H1 (cell line): ENCODE data around the gene SLC2A3. TPM values are rescaled to one million over a fixed set of nuclear protein-coding genes. Genes with fewer than 3 reads are reported as not detected.

Experiments used
- CTCF ChIA-PET: fragments of 300-600 bp; sonication (Branson Sonifier 250); formaldehyde crosslinking; loops from one replicate; lab custom pipeline; 2021; ENCODE audit not compliant: partially characterized antibody; lab: Charles Lee
- POLR2A ChIA-PET: fragments of 300-600 bp; sonication (Branson Sonifier 250); formaldehyde crosslinking; loops from one replicate; lab custom pipeline; 2021; ENCODE audit warnings: inconsistent platforms; ENCODE audit not compliant: partially characterized antibody; lab: Charles Lee
- DNase-seq, 2 experiments: peaks; one replicate each; pipeline versions ENCODE4 v3.0.0 to v3.0.0-alpha.2; 2010 to 2022; ENCODE audit warnings: low spot score in 2 of 2, low read depth in 1 of 2, mixed read lengths in 1 of 2
- FAIRE-seq: peaks from 2 replicates; lab custom pipeline; 2011; peaks lifted over from hg19 to GRCh38; lab: Jason Lieb, UNC
- H2AFZ ChIP-seq: 2 replicates; pipeline ENCODE4 v1.8.1; 2012; ENCODE audit warnings: low read length, inconsistent platforms
- H2AK5ac ChIP-seq: 2 replicates; pipeline ENCODE4 v1.6.1; 2013; ENCODE audit warnings: low read depth, low read length
- H2BK120ac ChIP-seq: replicated peaks from 2 replicates; pipeline ENCODE3; 2013; ENCODE audit warnings: low read depth, low read length, inconsistent platforms
- H2BK12ac ChIP-seq: 2 replicates; pipeline ENCODE4 v1.6.1; 2013; ENCODE audit warnings: low read depth, low read length
- H2BK15ac ChIP-seq: 2 replicates; pipeline ENCODE4 v1.6.1; 2013; ENCODE audit warnings: low read length
- H2BK20ac ChIP-seq: 2 replicates; pipeline ENCODE4 v1.6.1; 2013; ENCODE audit warnings: low read length
- H2BK5ac ChIP-seq: 2 replicates; pipeline ENCODE4 v1.6.1; 2013; ENCODE audit warnings: low read depth, low read length
- H3K14ac ChIP-seq: 2 replicates; pipeline ENCODE4 v1.6.1; 2013; ENCODE audit warnings: inconsistent platforms; ENCODE audit not compliant: insufficient read length
- H3K18ac ChIP-seq: 2 replicates; pipeline ENCODE4 v1.6.1; 2013; ENCODE audit warnings: low read length; ENCODE audit errors: extremely low read depth
- H3K23ac ChIP-seq: 2 replicates; pipeline ENCODE4 v1.6.1; 2013; ENCODE audit warnings: inconsistent platforms; ENCODE audit not compliant: insufficient read length
- H3K23me2 ChIP-seq: 2 replicates; pipeline ENCODE4 v1.6.1; 2013; ENCODE audit warnings: low read depth, low read length
- H3K27ac ChIP-seq: 2 replicates; pipeline ENCODE4 v1.6.1; 2011; ENCODE audit warnings: low read depth, low read length, inconsistent platforms
- H3K27me3 ChIP-seq, 4 experiments: replicated peaks in 1 of 4; 1 replicate in 1 of 4; 2 replicates in 3 of 4; pipeline versions ENCODE4 v1.6.1 to v1.8.1; 2011 to 2013; ENCODE audit warnings: low read length in 3 of 4, mild to moderate bottlenecking in 3 of 4, inconsistent platforms in 2 of 4, mixed read lengths in 2 of 4, moderate library complexity in 1 of 4; ENCODE audit not compliant: control insufficient read depth in 3 of 4, insufficient read depth in 3 of 4; ENCODE audit errors: extremely low read depth in 1 of 4
- H3K36me3 ChIP-seq, 4 experiments: 2 replicates each; pipeline versions ENCODE4 v1.6.1 to v1.8.1; 2011 to 2013; ENCODE audit warnings: mild to moderate bottlenecking in 4 of 4, low read length in 3 of 4, moderate library complexity in 2 of 4, control low read depth in 1 of 4, inconsistent platforms in 1 of 4; ENCODE audit not compliant: insufficient read depth in 4 of 4, control insufficient read depth in 2 of 4
- H3K4ac ChIP-seq: replicated peaks from 2 replicates; pipeline ENCODE3; 2013; ENCODE audit warnings: low read length, low read depth, mixed read lengths, inconsistent platforms; ENCODE audit not compliant: insufficient read length
- H3K4me1 ChIP-seq, 4 experiments: replicated peaks in 1 of 4; 1 replicate in 1 of 4; 2 replicates in 3 of 4; pipeline versions ENCODE4 v1.6.1 to v1.8.1; 2011 to 2013; ENCODE audit warnings: low read length in 3 of 4, inconsistent platforms in 2 of 4, mixed read lengths in 1 of 4; ENCODE audit not compliant: insufficient read depth in 4 of 4, control insufficient read depth in 3 of 4
- H3K4me2 ChIP-seq, 2 experiments: 2 replicates each; pipeline versions ENCODE4 v1.6.1 to v1.8.1; 2011 to 2013; ENCODE audit warnings: low read depth in 2 of 2, low read length in 2 of 2, control low read depth in 1 of 2, inconsistent platforms in 1 of 2, mild to moderate bottlenecking in 1 of 2; ENCODE audit not compliant: insufficient read depth in 1 of 2
- H3K4me3 ChIP-seq, 4 experiments: fragments of 200-600, 300-600 bp in 1 of 4; sonication (generic), shearing (Covaris generic), sonication (Bioruptor Twin) in 1 of 4; 2 replicates each; pipeline versions ENCODE4 v1.5.1 to v1.8.1; 2011 to 2016; ENCODE audit warnings: low read length in 4 of 4, low read depth in 3 of 4, control low read depth in 2 of 4, inconsistent platforms in 2 of 4, mild to moderate bottlenecking in 2 of 4, mixed read lengths in 1 of 4, moderate library complexity in 1 of 4; ENCODE audit not compliant: insufficient read depth in 2 of 4; ENCODE audit errors: extremely low read depth in 1 of 4
- H3K56ac ChIP-seq: replicated peaks from 2 replicates; pipeline ENCODE3; 2013; ENCODE audit warnings: low read depth, mild to moderate bottlenecking, mixed read lengths, low read length, inconsistent platforms; ENCODE audit not compliant: insufficient read length
- H3K79me1 ChIP-seq: 2 replicates; pipeline ENCODE4 v1.6.1; 2013; ENCODE audit warnings: low read depth, low read length, control low read depth
- H3K79me2 ChIP-seq, 2 experiments: 2 replicates each; pipeline versions ENCODE4 v1.6.1 to v1.8.1; 2012 to 2013; ENCODE audit warnings: low read length in 2 of 2, mild to moderate bottlenecking in 2 of 2, inconsistent platforms in 1 of 2; ENCODE audit not compliant: insufficient read depth in 2 of 2, control insufficient read depth in 1 of 2
- H3K9ac ChIP-seq, 4 experiments: replicated peaks in 1 of 4; 1 replicate in 1 of 4; 2 replicates in 3 of 4; pipeline versions ENCODE4 v1.6.1 to v1.8.1; 2011 to 2013; ENCODE audit warnings: low read depth in 3 of 4, low read length in 3 of 4, control low read depth in 2 of 4, mild to moderate bottlenecking in 2 of 4, moderate library complexity in 2 of 4, inconsistent platforms in 1 of 4; ENCODE audit errors: extremely low read depth in 1 of 4
- H3K9me3 ChIP-seq, 2 experiments: 2 replicates each; pipeline versions ENCODE4 v1.6.1 to v1.8.1; 2012 to 2013; ENCODE audit warnings: mild to moderate bottlenecking in 2 of 2, moderate library complexity in 2 of 2, control low read depth in 1 of 2, inconsistent platforms in 1 of 2, low read depth in 1 of 2, low read length in 1 of 2, mixed read lengths in 1 of 2; ENCODE audit not compliant: insufficient read depth in 2 of 2
- H4K20me1 ChIP-seq, 2 experiments: replicated peaks in 1 of 2; 2 replicates each; pipeline versions ENCODE3 to v1.8.1; 2011 to 2013; ENCODE audit warnings: inconsistent platforms in 2 of 2, low read length in 2 of 2, mild to moderate bottlenecking in 1 of 2; ENCODE audit not compliant: insufficient read depth in 2 of 2, control insufficient read depth in 1 of 2
- H4K5ac ChIP-seq: 2 replicates; pipeline ENCODE4 v1.6.1; 2013; ENCODE audit warnings: low read length, low read depth, mixed read lengths, inconsistent platforms; ENCODE audit not compliant: insufficient read length
- H4K8ac ChIP-seq: 2 replicates; pipeline ENCODE4 v1.8.0; 2013; ENCODE audit warnings: mild to moderate bottlenecking, moderate library complexity, low read length, inconsistent platforms; ENCODE audit not compliant: insufficient read depth; ENCODE audit errors: extremely low read depth
- H4K91ac ChIP-seq: replicated peaks from 2 replicates; pipeline ENCODE3; 2013; ENCODE audit warnings: low read length, mixed read lengths, inconsistent platforms; ENCODE audit not compliant: insufficient read length
- CTCF ChIP-seq, 3 experiments: IDR thresholded peaks; 1 replicate in 2 of 3; 2 replicates in 1 of 3; pipeline versions ENCODE4 v1.5.1 to v1.6.1; 2011; ENCODE audit warnings: low read length in 3 of 3, mild to moderate bottlenecking in 3 of 3, inconsistent platforms in 2 of 3, low read depth in 1 of 3, moderate library complexity in 1 of 3; ENCODE audit not compliant: insufficient read depth in 1 of 3; ENCODE audit errors: control extremely low read depth in 1 of 3
- E2F6 ChIP-seq: IDR thresholded peaks from 2 replicates; pipeline ENCODE4 v1.6.1; 2012; ENCODE audit warnings: inconsistent platforms
- EP300 ChIP-seq, 2 experiments: IDR thresholded peaks; 1 replicate in 1 of 2; 2 replicates in 1 of 2; pipeline ENCODE4 v1.6.1; 2011 to 2012; ENCODE audit warnings: low read depth in 2 of 2, low read length in 2 of 2, mild to moderate bottlenecking in 2 of 2, borderline replicate concordance in 1 of 2, inconsistent platforms in 1 of 2, moderate library complexity in 1 of 2
- JUN ChIP-seq: IDR thresholded peaks from 2 replicates; pipeline ENCODE4 v1.6.1; 2011; ENCODE audit warnings: low read depth, mild to moderate bottlenecking, improper control_type of control experiment, low read length
- POLR2AphosphoS5 ChIP-seq: IDR thresholded peaks from 2 replicates; pipeline ENCODE4 v1.6.1; 2011; ENCODE audit warnings: low read depth, low read length
- SAP30 ChIP-seq: fragments of 300-600 bp; sonication (generic); IDR thresholded peaks from 2 replicates; pipeline ENCODE4 v1.7.1; 2012; ENCODE audit warnings: low read length, moderate library complexity, mild to moderate bottlenecking, inconsistent platforms; ENCODE audit not compliant: insufficient read depth, insufficient replicate concordance
- TCF12 ChIP-seq: IDR thresholded peaks from 2 replicates; pipeline ENCODE4 v1.6.1; 2011; ENCODE audit warnings: low read depth, mild to moderate bottlenecking, low read length
- WGBS, 2 experiments: shearing (Covaris generic) in 1 of 2; methylation state at CpG; one replicate each; pipeline versions ENCODE4 v1.1.6 to v1.1.7; 2013 to 2015; ENCODE audit warnings: low lambda C conversion rate in 2 of 2, mixed read lengths in 2 of 2, inconsistent platforms in 1 of 2, low coverage in 1 of 2, missing lambda C conversion rate in 1 of 2; ENCODE audit not compliant: insufficient replicate concordance in 2 of 2, insufficient coverage in 1 of 2, insufficient read length in 1 of 2; ENCODE audit errors: extremely low coverage in 1 of 2, missing lambda C conversion rate in 1 of 2; 5-methylcytosine and 5-hydroxymethylcytosine counted together
- polyA plus RNA-seq, 7 experiments: library from polyadenylated mRNA; depleted of rRNA in 3 of 7; stranded (reverse) in 5 of 7; unstranded in 2 of 7; fragments of >200 nt in 5 of 7; fragments of 200-250 nt in 2 of 7; gene quantifications; 1 replicate in 5 of 7; 2 replicates in 1 of 7; 4 replicates in 1 of 7; pipeline versions ENCODE4 v1.2.1 to v1.2.3, GENCODE V29; 2011 to 2013; ENCODE audit warnings: missing spikeins in 2 of 7, mixed read lengths in 2 of 7
- total RNA-seq: library from RNA; stranded (reverse); fragmentation: NEBNext Ultra II Directional; extraction: Animal tissue kit (Norgen Biotek cat#: 25700); gene quantifications from 2 replicates; pipeline ENCODE4 v1.2.1, GENCODE V29; 2021

The SLC2A3 gene
- total and polyA plus RNA-seq, 2 of the 8 experiments (the other 6 are each of a cell fraction or from before 2014, with no cell fraction given) = 417 to 688 TPM

- Histone ChIP-seq H3K18ac (no peak overlapping the region), H4K91ac (no peak overlapping the region), H3K9me3 (no peaks in the 10 kb centered on the region), H3K9ac (no peak overlapping the region), H3K4me3 (no peak overlapping the region), H3K4me1 (peaks cover 0 to 8% (median 2%) of the 10 kb centered on the region in 4 experiments; a peak in 4 of 7 replicates), H2AFZ (no peak overlapping the region), H3K23ac (no peak overlapping the region), H3K4me2 (no peak overlapping the region), H2AK5ac (no peak overlapping the region), H2BK20ac (no peak overlapping the region), H3K27me3 (no peaks in the 10 kb centered on the region), H2BK120ac (no peak overlapping the region), H4K20me1 (peaks cover 3 to 9% of the 10 kb centered on the region in 2 experiments), H3K27ac (no peak overlapping the region), H3K79me1 (peaks cover 4% of the 10 kb centered on the region; the same call in 1 of the 2 replicates), H2BK15ac (no peak overlapping the region), H3K36me3 (peaks cover 42 to 87% (median 71%) of the 10 kb centered on the region in 4 experiments), H3K56ac (no peak overlapping the region), H3K14ac (no peak overlapping the region), H3K4ac (no peak overlapping the region), H3K79me2 (peaks cover 3 to 51% of the 10 kb centered on the region in 2 experiments), H2BK12ac (no peak overlapping the region), H4K5ac (no peak overlapping the region), H4K8ac (no peak overlapping the region), H3K23me2 (no peaks in the 10 kb centered on the region), H2BK5ac (no peak overlapping the region)
- FAIRE-seq (no peak), DNase-seq (no peak)
- POLR2A ChIA-PET = interaction anchor here (0.7 to 13.5 kb wide), 9 partner anchors 8 to 85 kb away, joined by 3 to 189 read pairs (median 4); no protein-coding TSS in a partner anchor
- CTCF ChIA-PET = interaction anchor here (0.5 to 1.0 kb wide), 5 partner anchors 67 to 274 kb away, joined by 3 to 6 read pairs (median 3); no protein-coding TSS in a partner anchor
- WGBS, 2 experiments = 92% methylated on average over 7 of the region's 8 CpGs; no CpG with 5 or more reads in 1 of the 2 experiments
- no peak for TF ChIP-seq POLR2AphosphoS5
- no peak for TF ChIP-seq E2F6
- no peak for TF ChIP-seq CTCF (IDR thresholded peaks at IDR 0.05; ENCODE audit: control extremely low read depth in 1 of 3, insufficient read depth in 1 of 3, low read depth in 1 of 3, low read length in 3 of 3)
- TF ChIP-seq EP300 (IDR thresholded peaks at IDR 0.05; ENCODE audit: borderline replicate concordance in 1 of 2, low read depth in 2 of 2, low read length in 2 of 2) = no peak
- no peak for TF ChIP-seq TCF12
- TF ChIP-seq JUN = no peak
- no peak for TF ChIP-seq SAP30
These were observed 6.7 kb downstream of the SLC2A3 start for GRCh38 chr12:7929083-7929792.
